HG02943 (cell line): ENCODE measurements around the gene DEFB129.
"Not testable (repeated sequence)": the region's sequence is repeated elsewhere in the genome, so short reads cannot be mapped to it uniquely, and the experiment has no call there.

Experiments used
- ATAC-seq: cut with Tn5 transposase; IDR thresholded peaks from one replicate; pipeline ENCODE4 v1.9.1; 2021; ENCODE audit warnings: mild to moderate bottlenecking, low read depth, moderate library complexity; ENCODE audit not compliant: unreplicated experiment

Gene DEFB129

GRCh38 chr20:251354-251753 lies 24.3 kb downstream of the DEFB129 start:
- no peak for ATAC-seq

- ATAC-seq: no peak
Observed at GRCh38 chr20:252801-253200, 25.7 kb downstream of the DEFB129 start.

GRCh38 chr20:253447-253846 lies 26.4 kb downstream of the DEFB129 start:
- not testable (repeated sequence) for ATAC-seq

- no peak for ATAC-seq
Observed at GRCh38 chr20:257419-257818, 30.4 kb downstream of the DEFB129 start, which contains the start of gene DEFB132. DEFB132 (plus strand) TSS chr20:257724; CDS start chr20:257779, 55 bp downstream.

- ATAC-seq: no peak
Observed at GRCh38 chr20:258269-258858, 31.3 kb downstream of the DEFB129 start.

- no peak for ATAC-seq
Observed at GRCh38 chr20:258963-259362, 31.9 kb downstream of the DEFB129 start.

- no peak for ATAC-seq
Observed at GRCh38 chr20:259981-260380, 32.9 kb downstream of the DEFB129 start.

GRCh38 chr20:263701-264100 lies 36.6 kb downstream of the DEFB129 start:
- no peak for ATAC-seq

- peak; percentile 84 for ATAC-seq
Observed at GRCh38 chr20:266596-267562, 39.8 kb downstream of the DEFB129 start.

GRCh38 chr20:270517-270916 lies 43.5 kb downstream of the DEFB129 start:
- no peak for ATAC-seq

GRCh38 chr20:271069-271468 lies 44.0 kb downstream of the DEFB129 start:
- no peak for ATAC-seq

GRCh38 chr20:271528-271927 lies 44.5 kb downstream of the DEFB129 start:
- no peak for ATAC-seq

- no peak for ATAC-seq
Observed at GRCh38 chr20:272718-273117, 45.7 kb downstream of the DEFB129 start.

GRCh38 chr20:273884-274283 lies 46.8 kb downstream of the DEFB129 start:
- no peak for ATAC-seq

GRCh38 chr20:275791-276190 lies 48.7 kb downstream of the DEFB129 start:
- ATAC-seq: no peak

GRCh38 chr20:276620-277495 lies 49.8 kb downstream of the DEFB129 start:
- ATAC-seq: no peak

- ATAC-seq: no peak
Observed at GRCh38 chr20:277496-277781, 50.4 kb downstream of the DEFB129 start.

- no peak for ATAC-seq
Observed at GRCh38 chr20:278181-278580, 51.1 kb downstream of the DEFB129 start.

- no peak for ATAC-seq
Observed at GRCh38 chr20:278607-279571, 51.8 kb downstream of the DEFB129 start.
